HG03521 (cell line): Measurements from ENCODE around the gene ARTN.

Source experiments
- ATAC-seq: cut with Tn5 transposase; IDR thresholded peaks from one replicate; pipeline ENCODE4 v1.9.1; 2021; ENCODE audit warnings: mild to moderate bottlenecking, moderate library complexity; ENCODE audit not compliant: unreplicated experiment

The ARTN gene

DNA sequence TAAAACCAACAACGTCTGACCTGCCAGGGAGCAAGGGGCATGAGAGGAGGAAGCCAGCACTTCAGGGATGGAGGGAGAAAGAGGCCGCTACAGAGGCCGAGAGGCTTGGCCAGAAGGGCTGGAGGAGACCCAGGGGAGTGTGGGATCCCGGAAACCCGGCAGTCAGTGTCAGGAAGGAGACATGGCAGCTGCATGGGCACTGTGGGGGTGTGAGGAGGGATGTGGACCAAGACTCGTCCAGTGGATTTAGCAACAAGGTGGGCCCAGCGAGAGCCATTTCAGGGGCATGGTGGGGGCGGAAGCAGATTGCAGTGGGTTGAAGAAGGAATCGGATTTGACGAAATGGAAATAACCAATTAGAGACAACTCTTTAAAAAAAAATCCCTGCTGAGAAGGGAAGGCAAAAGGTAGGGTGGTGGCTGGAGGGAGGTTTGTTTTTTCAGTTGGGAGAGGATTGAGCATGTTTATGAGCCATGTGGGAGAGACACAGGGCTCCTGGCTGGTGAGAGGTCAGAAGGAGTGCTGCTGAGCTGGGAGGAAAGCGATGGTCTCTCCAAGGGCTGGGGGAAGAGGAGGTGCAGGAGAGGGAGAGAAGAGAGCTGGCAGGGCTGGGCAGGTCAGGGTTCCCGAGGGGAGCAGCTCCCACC is 49.8 kb downstream of the ARTN start:
- ATAC-seq, result no peak

DNA sequence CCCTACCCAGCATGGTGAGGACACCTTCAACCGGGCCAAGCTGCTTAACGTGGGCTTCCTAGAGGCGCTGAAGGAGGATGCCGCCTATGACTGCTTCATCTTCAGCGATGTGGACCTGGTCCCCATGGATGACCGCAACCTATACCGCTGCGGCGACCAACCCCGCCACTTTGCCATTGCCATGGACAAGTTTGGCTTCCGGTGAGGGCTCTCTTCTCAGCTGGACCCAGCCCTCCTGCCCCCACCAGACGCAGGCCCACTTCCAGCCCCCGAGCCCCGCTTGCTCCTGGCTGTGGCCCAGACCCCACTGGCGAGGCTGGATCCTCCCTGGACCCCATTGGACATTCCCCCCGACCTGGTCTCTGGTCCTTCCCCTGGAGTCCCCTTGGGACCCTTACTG is 51.3 kb downstream of the ARTN start:
- no peak for ATAC-seq

- no peak for ATAC-seq
Measured at GRCh38 chr1:43985984-43986595, 52.5 kb downstream of the ARTN start.

DNA sequence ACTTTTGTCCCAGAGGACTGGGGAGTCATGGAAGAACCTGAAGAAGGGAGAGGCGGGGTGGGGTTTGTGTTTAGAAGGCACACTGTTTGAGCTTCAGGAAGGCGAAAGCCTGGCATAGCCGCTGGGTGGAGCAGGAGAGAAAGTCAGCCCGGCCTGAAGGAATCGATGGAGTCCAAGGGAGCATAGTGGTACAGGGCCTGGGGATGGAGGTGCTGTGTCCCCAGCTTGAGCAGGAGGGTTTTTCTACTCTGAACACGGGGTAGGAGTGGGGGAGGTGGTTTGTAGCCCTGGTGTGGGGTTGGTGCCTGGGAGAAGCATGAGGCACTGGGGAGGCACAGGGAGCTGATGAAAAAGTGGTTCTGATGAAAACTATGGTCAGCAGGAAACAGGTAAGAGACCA is 53.1 kb downstream of the ARTN start:
- no peak for ATAC-seq
